HEK293 (cell line): ENCODE results near the gene ARL5A.

ENCODE experiments used
- ZNF324 ChIP-seq: fragments of 450-650 bp; formaldehyde crosslinking; IDR thresholded peaks from 2 replicates; pipeline ENCODE4 v1.5.1; 2016; ENCODE audit warnings: missing biosample characterization, missing genetic modification characterization
- ZNF624 ChIP-seq: fragments of 450-650 bp; formaldehyde crosslinking; IDR thresholded peaks from 2 replicates; pipeline ENCODE4 v1.5.1; 2017; ENCODE audit warnings: missing biosample characterization, missing genetic modification characterization
- ZNF843 ChIP-seq: fragments of 450-650 bp; formaldehyde crosslinking; IDR thresholded peaks from 2 replicates; pipeline ENCODE4 v1.5.1; 2016; ENCODE audit warnings: missing biosample characterization, missing genetic modification characterization
- TF ChIP-seq, protein P1 (sequence below): fragments of 450-650 bp; formaldehyde crosslinking; IDR thresholded peaks from 2 replicates; pipeline ENCODE4 v1.5.1; 2016; ENCODE audit warnings: missing biosample characterization, missing genetic modification characterization
- TF ChIP-seq, protein P2 (sequence below): fragments of 450-650 bp; formaldehyde crosslinking; IDR thresholded peaks from 2 replicates; pipeline ENCODE4 v1.5.1; 2016; ENCODE audit warnings: missing biosample characterization, missing genetic modification characterization, borderline replicate concordance
- TF ChIP-seq, protein P3 (sequence below): fragments of 450-650 bp; formaldehyde crosslinking; IDR thresholded peaks from 2 replicates; pipeline ENCODE4 v1.5.0; 2017; ENCODE audit warnings: missing biosample characterization, missing genetic modification characterization, borderline replicate concordance
- TF ChIP-seq, protein P4 (sequence below): fragments of 450-650 bp; formaldehyde crosslinking; IDR thresholded peaks from 2 replicates; pipeline ENCODE4 v1.5.1; 2016; ENCODE audit warnings: missing biosample characterization, missing genetic modification characterization

DNA sequence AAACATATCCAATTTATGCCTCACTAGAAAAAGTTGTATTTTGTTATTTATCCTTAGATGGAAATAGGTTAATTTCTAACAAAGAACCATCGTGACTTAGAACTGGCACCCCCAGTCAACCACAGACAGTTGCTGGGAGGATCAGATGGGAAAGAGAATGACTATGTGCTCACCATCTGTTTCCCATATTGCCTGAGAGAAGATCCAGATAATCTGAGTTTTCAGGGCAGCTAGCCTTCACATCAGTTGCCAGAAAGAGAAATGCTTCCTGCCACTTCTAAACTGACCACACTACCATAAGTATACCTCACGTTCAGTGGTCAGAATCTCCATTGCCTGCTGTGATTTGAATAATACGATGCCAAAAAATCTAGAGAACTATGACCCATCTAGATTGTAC, 65.5 kb downstream of the ARL5A start:
- TF ChIP-seq, protein P1, sequence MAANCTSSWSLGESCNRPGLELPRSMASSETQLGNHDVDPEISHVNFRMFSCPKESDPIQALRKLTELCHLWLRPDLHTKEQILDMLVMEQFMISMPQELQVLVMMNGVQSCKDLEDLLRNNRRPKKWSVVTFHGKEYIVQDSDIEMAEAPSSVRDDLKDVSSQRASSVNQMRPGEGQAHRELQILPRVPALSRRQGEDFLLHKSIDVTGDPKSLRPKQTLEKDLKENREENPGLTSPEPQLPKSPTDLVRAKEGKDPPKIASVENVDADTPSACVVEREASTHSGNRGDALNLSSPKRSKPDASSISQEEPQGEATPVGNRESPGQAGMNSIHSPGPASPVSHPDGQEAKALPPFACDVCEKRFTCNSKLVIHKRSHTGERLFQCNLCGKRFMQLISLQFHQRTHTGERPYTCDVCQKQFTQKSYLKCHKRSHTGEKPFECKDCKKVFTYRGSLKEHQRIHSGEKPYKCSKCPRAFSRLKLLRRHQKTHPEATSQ (tag by site-specific recombination), result no peak
- TF ChIP-seq, protein P2, sequence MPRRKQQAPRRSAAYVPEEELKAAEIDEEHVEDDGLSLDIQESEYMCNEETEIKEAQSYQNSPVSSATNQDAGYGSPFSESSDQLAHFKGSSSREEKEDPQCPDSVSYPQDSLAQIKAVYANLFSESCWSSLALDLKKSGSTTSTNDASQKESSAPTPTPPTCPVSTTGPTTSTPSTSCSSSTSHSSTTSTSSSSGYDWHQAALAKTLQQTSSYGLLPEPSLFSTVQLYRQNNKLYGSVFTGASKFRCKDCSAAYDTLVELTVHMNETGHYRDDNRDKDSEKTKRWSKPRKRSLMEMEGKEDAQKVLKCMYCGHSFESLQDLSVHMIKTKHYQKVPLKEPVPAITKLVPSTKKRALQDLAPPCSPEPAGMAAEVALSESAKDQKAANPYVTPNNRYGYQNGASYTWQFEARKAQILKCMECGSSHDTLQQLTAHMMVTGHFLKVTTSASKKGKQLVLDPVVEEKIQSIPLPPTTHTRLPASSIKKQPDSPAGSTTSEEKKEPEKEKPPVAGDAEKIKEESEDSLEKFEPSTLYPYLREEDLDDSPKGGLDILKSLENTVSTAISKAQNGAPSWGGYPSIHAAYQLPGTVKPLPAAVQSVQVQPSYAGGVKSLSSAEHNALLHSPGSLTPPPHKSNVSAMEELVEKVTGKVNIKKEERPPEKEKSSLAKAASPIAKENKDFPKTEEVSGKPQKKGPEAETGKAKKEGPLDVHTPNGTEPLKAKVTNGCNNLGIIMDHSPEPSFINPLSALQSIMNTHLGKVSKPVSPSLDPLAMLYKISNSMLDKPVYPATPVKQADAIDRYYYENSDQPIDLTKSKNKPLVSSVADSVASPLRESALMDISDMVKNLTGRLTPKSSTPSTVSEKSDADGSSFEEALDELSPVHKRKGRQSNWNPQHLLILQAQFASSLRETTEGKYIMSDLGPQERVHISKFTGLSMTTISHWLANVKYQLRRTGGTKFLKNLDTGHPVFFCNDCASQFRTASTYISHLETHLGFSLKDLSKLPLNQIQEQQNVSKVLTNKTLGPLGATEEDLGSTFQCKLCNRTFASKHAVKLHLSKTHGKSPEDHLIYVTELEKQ, result no peak
- TF ChIP-seq ZNF324 (tag by site-specific recombination), result no peak
- TF ChIP-seq, protein P3, sequence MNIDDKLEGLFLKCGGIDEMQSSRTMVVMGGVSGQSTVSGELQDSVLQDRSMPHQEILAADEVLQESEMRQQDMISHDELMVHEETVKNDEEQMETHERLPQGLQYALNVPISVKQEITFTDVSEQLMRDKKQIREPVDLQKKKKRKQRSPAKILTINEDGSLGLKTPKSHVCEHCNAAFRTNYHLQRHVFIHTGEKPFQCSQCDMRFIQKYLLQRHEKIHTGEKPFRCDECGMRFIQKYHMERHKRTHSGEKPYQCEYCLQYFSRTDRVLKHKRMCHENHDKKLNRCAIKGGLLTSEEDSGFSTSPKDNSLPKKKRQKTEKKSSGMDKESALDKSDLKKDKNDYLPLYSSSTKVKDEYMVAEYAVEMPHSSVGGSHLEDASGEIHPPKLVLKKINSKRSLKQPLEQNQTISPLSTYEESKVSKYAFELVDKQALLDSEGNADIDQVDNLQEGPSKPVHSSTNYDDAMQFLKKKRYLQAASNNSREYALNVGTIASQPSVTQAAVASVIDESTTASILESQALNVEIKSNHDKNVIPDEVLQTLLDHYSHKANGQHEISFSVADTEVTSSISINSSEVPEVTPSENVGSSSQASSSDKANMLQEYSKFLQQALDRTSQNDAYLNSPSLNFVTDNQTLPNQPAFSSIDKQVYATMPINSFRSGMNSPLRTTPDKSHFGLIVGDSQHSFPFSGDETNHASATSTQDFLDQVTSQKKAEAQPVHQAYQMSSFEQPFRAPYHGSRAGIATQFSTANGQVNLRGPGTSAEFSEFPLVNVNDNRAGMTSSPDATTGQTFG (tag by site-specific recombination), result no peak
- no peak for TF ChIP-seq ZNF624 (tag by site-specific recombination)
- no peak for TF ChIP-seq ZNF843
- TF ChIP-seq, protein P4, sequence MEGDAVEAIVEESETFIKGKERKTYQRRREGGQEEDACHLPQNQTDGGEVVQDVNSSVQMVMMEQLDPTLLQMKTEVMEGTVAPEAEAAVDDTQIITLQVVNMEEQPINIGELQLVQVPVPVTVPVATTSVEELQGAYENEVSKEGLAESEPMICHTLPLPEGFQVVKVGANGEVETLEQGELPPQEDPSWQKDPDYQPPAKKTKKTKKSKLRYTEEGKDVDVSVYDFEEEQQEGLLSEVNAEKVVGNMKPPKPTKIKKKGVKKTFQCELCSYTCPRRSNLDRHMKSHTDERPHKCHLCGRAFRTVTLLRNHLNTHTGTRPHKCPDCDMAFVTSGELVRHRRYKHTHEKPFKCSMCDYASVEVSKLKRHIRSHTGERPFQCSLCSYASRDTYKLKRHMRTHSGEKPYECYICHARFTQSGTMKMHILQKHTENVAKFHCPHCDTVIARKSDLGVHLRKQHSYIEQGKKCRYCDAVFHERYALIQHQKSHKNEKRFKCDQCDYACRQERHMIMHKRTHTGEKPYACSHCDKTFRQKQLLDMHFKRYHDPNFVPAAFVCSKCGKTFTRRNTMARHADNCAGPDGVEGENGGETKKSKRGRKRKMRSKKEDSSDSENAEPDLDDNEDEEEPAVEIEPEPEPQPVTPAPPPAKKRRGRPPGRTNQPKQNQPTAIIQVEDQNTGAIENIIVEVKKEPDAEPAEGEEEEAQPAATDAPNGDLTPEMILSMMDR (tag by site-specific recombination), result no peak
